ENCODE results near the gene TRERF1. TPM values are rescaled to one million over a fixed set of nuclear protein-coding genes. Genes with fewer than 3 reads are reported as not detected.

TRERF1 gene
- total RNA-seq, 4 donors from 2014 or later, result 2.5 to 8.0 (median 3.4) TPM

GRCh38 chr6:42401613-42401951 is 50.1 kb downstream of the TRERF1 start:
- intact Hi-C loops (cut with DNase I; ENCODE audit: low total_unique reads), result no loop called here
- Histone ChIP-seq H3K9me3 (no peaks in the 10 kb centered on the region), H3K4me1 (peaks cover 17 to 37% (median 22%) of the 10 kb centered on the region in 4 donors), H3K27me3 (no peaks in the 10 kb centered on the region), H3K27ac (no peak overlapping the region), H3K4me3 (no peak overlapping the region), H3K36me3 (no peaks in the 10 kb centered on the region)
- in situ Hi-C loops (cut with MboI; ENCODE audit: low pct_ligation_motif_present in 1 of 4, low pct_unique_long_range_greater_than_20kb in 1 of 4, low sequenced_read_pairs in 3 of 4), result no loop called here
- TF ChIP-seq CTCF (IDR thresholded peaks at IDR 0.05) (no peak), POLR2AphosphoS5 (IDR thresholded peaks at IDR 0.05) (no peak), POLR2A (IDR thresholded peaks at IDR 0.05) (no peak), EP300 (IDR thresholded peaks at IDR 0.05; ENCODE audit: low read depth) (no peak)
- DNase-seq, result peak; percentile 42
- 58 to 72% methylated on average over 2 to 3 of the region's 3 CpGs for WGBS, 2 donors (ENCODE audit: low coverage in 1 of 2)

- intact Hi-C loops (cut with DNase I; ENCODE audit: low total_unique reads) (no loop called here), in situ Hi-C loops (cut with MboI; ENCODE audit: low pct_ligation_motif_present in 1 of 4, low pct_unique_long_range_greater_than_20kb in 1 of 4, low sequenced_read_pairs in 3 of 4) (no loop called here)
- Histone ChIP-seq H3K36me3 (no peaks in the 10 kb centered on the region), H3K27me3 (no peaks in the 10 kb centered on the region), H3K4me1 (peaks cover 17 to 34% (median 22%) of the 10 kb centered on the region in 4 donors), H3K9me3 (no peaks in the 10 kb centered on the region), H3K27ac (no peak overlapping the region), H3K4me3 (no peak overlapping the region)
- TF ChIP-seq EP300 (IDR thresholded peaks at IDR 0.05; ENCODE audit: low read depth), result no peak
- no peak for TF ChIP-seq POLR2AphosphoS5 (IDR thresholded peaks at IDR 0.05)
- no peak for TF ChIP-seq CTCF (IDR thresholded peaks at IDR 0.05)
- no peak for TF ChIP-seq POLR2A (IDR thresholded peaks at IDR 0.05)
- DNase-seq, result no peak
- 91 to 93% methylated on average over 3 to 8 of the region's 8 CpGs for WGBS, 2 donors (ENCODE audit: low coverage in 1 of 2)
Measured at GRCh38 chr6:42400886-42401612, 50.7 kb downstream of the TRERF1 start.

GRCh38 chr6:42400061-42400760 is 51.5 kb downstream of the TRERF1 start:
- no peak for TF ChIP-seq POLR2AphosphoS5 (IDR thresholded peaks at IDR 0.05)
- no peak for TF ChIP-seq CTCF (IDR thresholded peaks at IDR 0.05)
- TF ChIP-seq EP300 (IDR thresholded peaks at IDR 0.05; ENCODE audit: low read depth), result no peak
- no peak for TF ChIP-seq POLR2A (IDR thresholded peaks at IDR 0.05)
- Histone ChIP-seq H3K4me3 (no peak overlapping the region), H3K9me3 (no peaks in the 10 kb centered on the region), H3K27me3 (no peaks in the 10 kb centered on the region), H3K4me1 (peaks cover 16 to 34% (median 22%) of the 10 kb centered on the region in 4 donors), H3K27ac (no peak overlapping the region), H3K36me3 (no peaks in the 10 kb centered on the region)
- in situ Hi-C loops (cut with MboI; ENCODE audit: low pct_ligation_motif_present in 1 of 4, low pct_unique_long_range_greater_than_20kb in 1 of 4, low sequenced_read_pairs in 3 of 4) (no loop called here), intact Hi-C loops (cut with DNase I; ENCODE audit: low total_unique reads) (no loop called here)
- 89% methylated on average over 8 of the region's 8 CpGs; no CpG with 5 or more reads in 1 of the 2 donors for WGBS, 2 donors (ENCODE audit: low coverage in 1 of 2)
- no peak for DNase-seq

- Histone ChIP-seq H3K4me1 (peaks cover 0 to 17% (median 11%) of the 10 kb centered on the region in 4 donors), H3K9me3 (no peaks in the 10 kb centered on the region), H3K36me3 (no peaks in the 10 kb centered on the region), H3K27me3 (no peaks in the 10 kb centered on the region), H3K4me3 (no peak overlapping the region), H3K27ac (no peak overlapping the region)
- WGBS, 2 donors (ENCODE audit: low coverage in 1 of 2), result 78 to 89% methylated on average over 3 of the region's 3 CpGs
- no peak for TF ChIP-seq EP300 (IDR thresholded peaks at IDR 0.05; ENCODE audit: low read depth)
- no peak for TF ChIP-seq POLR2A (IDR thresholded peaks at IDR 0.05)
- DNase-seq, result no peak
- intact Hi-C loops (cut with DNase I; ENCODE audit: low total_unique reads), result no loop called here
- in situ Hi-C loops (cut with MboI; ENCODE audit: low pct_ligation_motif_present in 1 of 4, low pct_unique_long_range_greater_than_20kb in 1 of 4, low sequenced_read_pairs in 3 of 4), result no loop called here
Measured at GRCh38 chr6:42396720-42397119, 55.0 kb downstream of the TRERF1 start.

All from transverse colon (tissue), 4 donors.